ENCODE data around the gene BMPR2.

DNA sequence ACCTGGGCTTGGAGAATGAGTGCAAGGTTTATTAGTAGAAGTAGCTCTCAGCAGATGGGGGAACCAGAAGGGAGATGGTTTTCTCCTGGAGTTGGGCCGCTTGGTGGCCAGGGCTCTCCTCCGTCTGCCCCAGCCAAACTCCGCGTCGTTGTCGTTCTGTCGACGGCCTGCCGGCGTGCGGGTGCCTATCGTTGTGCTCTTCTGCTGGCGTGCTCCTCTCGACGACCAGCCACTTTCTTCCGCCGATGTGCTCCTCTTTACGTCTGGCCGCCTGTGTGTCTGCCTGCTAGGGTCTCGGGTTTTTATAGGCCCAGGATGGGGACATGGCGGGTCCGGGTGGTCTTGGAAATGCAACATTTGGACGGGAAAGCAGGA is 119.1 kb downstream of the BMPR2 start:
- TF ChIP-seq POLR2A (IDR thresholded peaks at IDR 0.05) (no peak), POLR2AphosphoS5 (IDR thresholded peaks at IDR 0.05; ENCODE audit: insufficient read depth in 1 of 2, low read depth in 1 of 2) (no peak)
- TF ChIP-seq, protein P1, sequence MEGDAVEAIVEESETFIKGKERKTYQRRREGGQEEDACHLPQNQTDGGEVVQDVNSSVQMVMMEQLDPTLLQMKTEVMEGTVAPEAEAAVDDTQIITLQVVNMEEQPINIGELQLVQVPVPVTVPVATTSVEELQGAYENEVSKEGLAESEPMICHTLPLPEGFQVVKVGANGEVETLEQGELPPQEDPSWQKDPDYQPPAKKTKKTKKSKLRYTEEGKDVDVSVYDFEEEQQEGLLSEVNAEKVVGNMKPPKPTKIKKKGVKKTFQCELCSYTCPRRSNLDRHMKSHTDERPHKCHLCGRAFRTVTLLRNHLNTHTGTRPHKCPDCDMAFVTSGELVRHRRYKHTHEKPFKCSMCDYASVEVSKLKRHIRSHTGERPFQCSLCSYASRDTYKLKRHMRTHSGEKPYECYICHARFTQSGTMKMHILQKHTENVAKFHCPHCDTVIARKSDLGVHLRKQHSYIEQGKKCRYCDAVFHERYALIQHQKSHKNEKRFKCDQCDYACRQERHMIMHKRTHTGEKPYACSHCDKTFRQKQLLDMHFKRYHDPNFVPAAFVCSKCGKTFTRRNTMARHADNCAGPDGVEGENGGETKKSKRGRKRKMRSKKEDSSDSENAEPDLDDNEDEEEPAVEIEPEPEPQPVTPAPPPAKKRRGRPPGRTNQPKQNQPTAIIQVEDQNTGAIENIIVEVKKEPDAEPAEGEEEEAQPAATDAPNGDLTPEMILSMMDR (IDR thresholded peaks at IDR 0.05), result no peak

Measured in vagina (tissue), 2 donors.